Measurements from ENCODE around the gene PFN3. TPM values are rescaled to one million over a fixed set of nuclear protein-coding genes. Genes with fewer than 3 reads are reported as not detected.

PFN3 gene
- total and polyA plus RNA-seq, 2 of the 4 experiments (the other 2 are of a cell fraction) = not detected

DNA sequence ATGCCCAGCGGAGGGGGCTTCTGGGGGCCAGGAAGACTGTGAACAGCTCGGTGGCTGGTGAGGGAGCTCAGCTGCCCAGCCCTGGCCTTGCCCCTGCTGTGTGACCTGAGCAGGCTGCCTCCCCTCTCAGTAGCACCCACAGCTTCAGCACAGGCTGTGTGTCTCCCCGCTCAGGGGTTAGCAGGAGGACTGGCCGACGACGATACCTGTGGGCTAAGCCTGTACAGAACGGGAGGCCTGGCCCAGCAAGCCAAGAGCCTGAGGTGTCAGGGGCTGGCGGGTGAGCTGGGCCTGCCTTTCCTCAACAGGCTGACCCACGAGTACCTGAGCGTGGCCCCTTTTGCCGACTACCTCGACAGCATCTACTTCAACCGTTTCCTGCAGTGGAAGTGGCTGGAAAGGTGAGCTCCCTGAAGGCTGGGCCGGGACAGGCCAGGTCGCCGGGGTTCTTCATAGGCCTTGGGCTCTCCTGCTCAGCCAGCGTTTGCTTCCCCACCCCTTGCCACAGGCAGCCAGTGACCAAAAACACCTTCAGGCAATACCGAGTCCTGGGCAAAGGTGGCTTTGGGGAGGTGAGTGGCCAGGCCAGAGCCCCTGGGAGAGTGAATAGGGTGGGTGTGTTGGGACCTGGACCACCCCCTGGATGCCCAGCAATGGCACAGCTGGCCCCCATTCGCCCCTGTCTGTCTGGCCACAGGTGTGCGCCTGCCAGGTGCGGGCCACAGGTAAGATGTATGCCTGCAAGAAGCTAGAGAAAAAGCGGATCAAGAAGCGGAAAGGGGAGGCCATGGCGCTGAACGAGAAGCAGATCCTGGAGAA, 32.6 kb upstream of the PFN3 start:
- Histone ChIP-seq H2AFZ (replicated peaks; ENCODE audit: low read length, poor library complexity) (no peak overlapping the region), H3K9me1 (ENCODE audit: insufficient read depth, low read length) (peaks cover 8% of the 10 kb centered on the region), H3K9ac (ENCODE audit: low read depth, low read length) (no peak overlapping the region), H2BK20ac (ENCODE audit: low read depth, low read length) (no peak overlapping the region), H3K14ac (replicated peaks; ENCODE audit: low read depth, low read length) (no peak overlapping the region), H3K27me3 (ENCODE audit: control insufficient read depth, insufficient read depth, low read length) (no peaks in the 10 kb centered on the region), H2AK9ac (replicated peaks; ENCODE audit: low read depth, low read length, poor library complexity) (no peak overlapping the region), H3K23ac (ENCODE audit: low read depth, low read length) (no peak overlapping the region), H4K91ac (ENCODE audit: insufficient read depth, low read depth, low read length) (no peak overlapping the region), H3K4me2 (ENCODE audit: low read depth, low read length) (no peak overlapping the region), H3K36me3 (ENCODE audit: control insufficient read depth, insufficient read depth, low read length) (peaks cover 48% of the 10 kb centered on the region), H3K4ac (ENCODE audit: low read depth, low read length) (no peak overlapping the region), H2BK15ac (ENCODE audit: low read depth, low read length) (no peak overlapping the region), H4K20me1 (ENCODE audit: insufficient read depth, low read length) (peaks cover 22% of the 10 kb centered on the region; the same call in 1 of the 2 replicates), H4K5ac (ENCODE audit: low read depth, low read length) (no peak overlapping the region), H2BK120ac (ENCODE audit: low read depth, low read length) (no peak overlapping the region), H3K9me3 (ENCODE audit: control insufficient read depth, insufficient read depth, low read length) (no peaks in the 10 kb centered on the region), H3K18ac (ENCODE audit: low read depth, low read length) (no peak overlapping the region), H4K8ac (ENCODE audit: low read depth in 2 of 2, low read length in 2 of 2) (no peak overlapping the region), H3K27ac (ENCODE audit: insufficient read depth, low read length) (no peak overlapping the region), H2AK5ac (ENCODE audit: low read depth, low read length) (no peak overlapping the region), H2BK5ac (ENCODE audit: low read depth, low read length, poor library complexity, severe bottlenecking) (no peak overlapping the region), H3K56ac (ENCODE audit: extremely low read depth, insufficient read depth, low read length) (no peak overlapping the region), H3K79me1 (ENCODE audit: low read depth in 1 of 2, low read length in 2 of 2) (peaks cover 5 to 31% of the 10 kb centered on the region in 2 experiments; a peak in 3 of 4 replicates), H3K4me3 (ENCODE audit: insufficient read depth, low read depth, low read length) (no peak overlapping the region), H3K4me1 (ENCODE audit: control insufficient read depth, insufficient read depth, low read length) (peaks cover under 1% of the 10 kb centered on the region; the same call in 1 of the 2 replicates)
- dilution Hi-C loops (cut with HindIII; ENCODE audit: low sequenced_read_pairs, unreplicated experiment) (no loop called here), intact Hi-C loops (cut with micrococcal nuclease) (no loop called here), in situ Hi-C loops (cut with MboI; ENCODE audit: low sequenced_read_pairs) (no loop called here)
- no peak for TF ChIP-seq BHLHE40 (IDR thresholded peaks at IDR 0.05; ENCODE audit: low read depth, low read length)
- no peak for TF ChIP-seq RCOR1 (IDR thresholded peaks at IDR 0.05; ENCODE audit: insufficient replicate concordance, low read length)
- TF ChIP-seq SMC3 (IDR thresholded peaks at IDR 0.05; ENCODE audit: low read depth, low read length) = no peak
- TF ChIP-seq FOS (IDR thresholded peaks at IDR 0.05; ENCODE audit: low read depth, low read length) = no peak
- no peak for TF ChIP-seq RAD21 (IDR thresholded peaks at IDR 0.05; ENCODE audit: low read length)
- TF ChIP-seq POLR2A (IDR thresholded peaks at IDR 0.05; ENCODE audit: low read depth, low read length) = no peak
- TF ChIP-seq, protein P1, sequence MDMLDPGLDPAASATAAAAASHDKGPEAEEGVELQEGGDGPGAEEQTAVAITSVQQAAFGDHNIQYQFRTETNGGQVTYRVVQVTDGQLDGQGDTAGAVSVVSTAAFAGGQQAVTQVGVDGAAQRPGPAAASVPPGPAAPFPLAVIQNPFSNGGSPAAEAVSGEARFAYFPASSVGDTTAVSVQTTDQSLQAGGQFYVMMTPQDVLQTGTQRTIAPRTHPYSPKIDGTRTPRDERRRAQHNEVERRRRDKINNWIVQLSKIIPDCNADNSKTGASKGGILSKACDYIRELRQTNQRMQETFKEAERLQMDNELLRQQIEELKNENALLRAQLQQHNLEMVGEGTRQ (IDR thresholded peaks at IDR 0.05; ENCODE audit: low read depth, low read length) = no peak
- TF ChIP-seq CHD1 (IDR thresholded peaks at IDR 0.05; ENCODE audit: low read depth, low read length) = no peak
- TF ChIP-seq MXI1 (IDR thresholded peaks at IDR 0.05; ENCODE audit: borderline replicate concordance, low read depth, low read length) = no peak
- no peak for ATAC-seq (ENCODE audit: low read depth)
- DNase-seq = no peak
- ChIA-PET POLR2A (ENCODE audit: unreplicated experiment) (no interaction called here), CTCF (no interaction called here)
- BruUV-seq (replicated peaks) = no TSS peak
- 94% methylated on average over 9 of the region's 25 CpGs; no CpG with 5 or more reads in 1 of the 2 experiments for WGBS, 2 experiments (ENCODE audit: extremely low coverage in 2 of 2, insufficient read length in 1 of 2)

Measured in IMR-90 (cell line).